Panc1 (cell line): ENCODE results near the gene P2RY2.

Experiments used
- POLR2AphosphoS5 ChIP-seq: IDR thresholded peaks from 2 replicates; pipeline ENCODE4 v1.6.1; 2012; ENCODE audit warnings: mild to moderate bottlenecking, low read depth, low read length, moderate library complexity
- SIN3A ChIP-seq: IDR thresholded peaks from 2 replicates; pipeline ENCODE4 v1.6.1; 2012; ENCODE audit warnings: low read depth, mild to moderate bottlenecking, low read length, moderate library complexity, borderline replicate concordance; ENCODE audit not compliant: insufficient read depth
- TCF7L2 ChIP-seq: IDR thresholded peaks from 2 replicates; pipeline ENCODE4 v1.6.1; 2011; ENCODE audit warnings: mild to moderate bottlenecking, low read depth, low read length, inconsistent platforms
- TF ChIP-seq, protein P1 (sequence below): fragments of 450-650 bp; IDR thresholded peaks from 2 replicates; pipeline ENCODE4 v1.5.1; 2017; ENCODE audit warnings: mild to moderate bottlenecking
- TF ChIP-seq, protein P2 (sequence below), 2 experiments: IDR thresholded peaks; 2 replicates each; pipeline ENCODE4 v1.6.1; 2011 to 2012; ENCODE audit warnings: low read depth in 2 of 2, control low read depth in 1 of 2, low read length in 1 of 2, mild to moderate bottlenecking in 1 of 2, moderate library complexity in 1 of 2; ENCODE audit not compliant: insufficient read depth in 1 of 2

DNA sequence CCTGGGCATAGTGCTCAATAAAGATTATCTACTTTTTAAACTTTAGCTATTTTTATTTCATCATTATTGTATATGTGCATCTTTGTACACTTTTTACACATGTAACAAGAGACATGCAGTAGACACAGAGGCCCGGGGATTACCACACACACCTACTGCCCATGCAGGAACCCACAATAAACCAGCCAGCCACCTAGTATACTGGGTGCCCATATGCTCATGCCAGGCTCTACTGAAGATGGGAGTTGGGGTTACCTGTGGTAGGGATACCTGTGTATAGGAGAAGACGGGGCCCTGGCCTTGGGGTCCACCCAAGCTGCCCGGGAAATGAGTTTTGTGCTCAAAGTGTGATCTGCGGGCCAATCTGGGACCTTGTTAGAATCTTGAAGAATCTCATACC is 31.2 kb upstream of the P2RY2 start:
- TF ChIP-seq TCF7L2 (no peak), POLR2AphosphoS5 (no peak), SIN3A (no peak)
- TF ChIP-seq, protein P1, sequence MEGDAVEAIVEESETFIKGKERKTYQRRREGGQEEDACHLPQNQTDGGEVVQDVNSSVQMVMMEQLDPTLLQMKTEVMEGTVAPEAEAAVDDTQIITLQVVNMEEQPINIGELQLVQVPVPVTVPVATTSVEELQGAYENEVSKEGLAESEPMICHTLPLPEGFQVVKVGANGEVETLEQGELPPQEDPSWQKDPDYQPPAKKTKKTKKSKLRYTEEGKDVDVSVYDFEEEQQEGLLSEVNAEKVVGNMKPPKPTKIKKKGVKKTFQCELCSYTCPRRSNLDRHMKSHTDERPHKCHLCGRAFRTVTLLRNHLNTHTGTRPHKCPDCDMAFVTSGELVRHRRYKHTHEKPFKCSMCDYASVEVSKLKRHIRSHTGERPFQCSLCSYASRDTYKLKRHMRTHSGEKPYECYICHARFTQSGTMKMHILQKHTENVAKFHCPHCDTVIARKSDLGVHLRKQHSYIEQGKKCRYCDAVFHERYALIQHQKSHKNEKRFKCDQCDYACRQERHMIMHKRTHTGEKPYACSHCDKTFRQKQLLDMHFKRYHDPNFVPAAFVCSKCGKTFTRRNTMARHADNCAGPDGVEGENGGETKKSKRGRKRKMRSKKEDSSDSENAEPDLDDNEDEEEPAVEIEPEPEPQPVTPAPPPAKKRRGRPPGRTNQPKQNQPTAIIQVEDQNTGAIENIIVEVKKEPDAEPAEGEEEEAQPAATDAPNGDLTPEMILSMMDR, result no peak
- TF ChIP-seq, protein P2, sequence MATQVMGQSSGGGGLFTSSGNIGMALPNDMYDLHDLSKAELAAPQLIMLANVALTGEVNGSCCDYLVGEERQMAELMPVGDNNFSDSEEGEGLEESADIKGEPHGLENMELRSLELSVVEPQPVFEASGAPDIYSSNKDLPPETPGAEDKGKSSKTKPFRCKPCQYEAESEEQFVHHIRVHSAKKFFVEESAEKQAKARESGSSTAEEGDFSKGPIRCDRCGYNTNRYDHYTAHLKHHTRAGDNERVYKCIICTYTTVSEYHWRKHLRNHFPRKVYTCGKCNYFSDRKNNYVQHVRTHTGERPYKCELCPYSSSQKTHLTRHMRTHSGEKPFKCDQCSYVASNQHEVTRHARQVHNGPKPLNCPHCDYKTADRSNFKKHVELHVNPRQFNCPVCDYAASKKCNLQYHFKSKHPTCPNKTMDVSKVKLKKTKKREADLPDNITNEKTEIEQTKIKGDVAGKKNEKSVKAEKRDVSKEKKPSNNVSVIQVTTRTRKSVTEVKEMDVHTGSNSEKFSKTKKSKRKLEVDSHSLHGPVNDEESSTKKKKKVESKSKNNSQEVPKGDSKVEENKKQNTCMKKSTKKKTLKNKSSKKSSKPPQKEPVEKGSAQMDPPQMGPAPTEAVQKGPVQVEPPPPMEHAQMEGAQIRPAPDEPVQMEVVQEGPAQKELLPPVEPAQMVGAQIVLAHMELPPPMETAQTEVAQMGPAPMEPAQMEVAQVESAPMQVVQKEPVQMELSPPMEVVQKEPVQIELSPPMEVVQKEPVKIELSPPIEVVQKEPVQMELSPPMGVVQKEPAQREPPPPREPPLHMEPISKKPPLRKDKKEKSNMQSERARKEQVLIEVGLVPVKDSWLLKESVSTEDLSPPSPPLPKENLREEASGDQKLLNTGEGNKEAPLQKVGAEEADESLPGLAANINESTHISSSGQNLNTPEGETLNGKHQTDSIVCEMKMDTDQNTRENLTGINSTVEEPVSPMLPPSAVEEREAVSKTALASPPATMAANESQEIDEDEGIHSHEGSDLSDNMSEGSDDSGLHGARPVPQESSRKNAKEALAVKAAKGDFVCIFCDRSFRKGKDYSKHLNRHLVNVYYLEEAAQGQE (IDR thresholded peaks at IDR 0.05; ENCODE audit: insufficient read depth in 1 of 2, low read depth in 2 of 2, low read length in 1 of 2), result no peak
